Uterus (tissue), 4 donors: Measurements from ENCODE around the gene TMEM126B. TPM values are rescaled to one million over a fixed set of nuclear protein-coding genes. Genes with fewer than 3 reads are reported as not detected.
"Not testable (repeated sequence)": the region's sequence is repeated elsewhere in the genome, so short reads cannot be mapped to it uniquely, and the experiment has no call there.

ENCODE experiments used
- DNase-seq, 2 donors: peaks; one replicate each; pipeline ENCODE4 v3.0.0-alpha.2; 2019 to 2020
- H3K27ac ChIP-seq, 2 donors: fragments of 200-600 bp; sonication (generic); 1 replicate in 1 of 2; 2 replicates in 1 of 2; pipeline ENCODE4 v1.5.1; 2016 to 2018
- H3K27me3 ChIP-seq, 2 donors: fragments of 200-600 bp; sonication (generic); one replicate each; pipeline ENCODE4 v1.5.1; 2018 to 2019; ENCODE audit warnings: control low read depth in 1 of 2
- H3K36me3 ChIP-seq, 2 donors: fragments of 200-600 bp; sonication (generic); one replicate each; pipeline ENCODE4 v1.5.1; 2019; ENCODE audit warnings: control low read depth in 1 of 2
- H3K4me1 ChIP-seq, 2 donors: fragments of 200-600 bp; sonication (generic); one replicate each; pipeline ENCODE4 v1.5.1; 2018 to 2019; ENCODE audit warnings: control low read depth in 1 of 2
- H3K4me3 ChIP-seq, 2 donors: fragments of 200-600 bp; sonication (generic); 1 replicate in 1 of 2; 2 replicates in 1 of 2; pipeline ENCODE4 v1.5.1; 2018 to 2019; ENCODE audit warnings: mild to moderate bottlenecking in 1 of 2
- H3K9me3 ChIP-seq, 2 donors: fragments of 200-600 bp; sonication (generic); one replicate each; pipeline ENCODE4 v1.5.1; 2019; ENCODE audit warnings: control low read depth in 1 of 2
- POLR2A ChIP-seq, 2 donors: fragments of 450-650 bp; IDR thresholded peaks; one replicate each; pipeline ENCODE4 v1.6.1; 2016; ENCODE audit warnings: antibody characterized with exemption in 2 of 2, mild to moderate bottlenecking in 1 of 2, moderate library complexity in 1 of 2
- intact Hi-C: fragments of 100-400 bp; cut with DNase I; formaldehyde crosslinking; loops from one replicate; pipeline ENCODE4 v1.15.1; 2023; ENCODE audit warnings: low total_unique reads
- total RNA-seq, 4 donors: library from RNA; depleted of rRNA in 3 of 4; stranded (reverse); fragments of >200 nt in 3 of 4; gene quantifications; one replicate each; pipeline versions ENCODE4 v1.1.0 to v1.2.4, GENCODE V29; 2014 to 2023
- TF ChIP-seq, protein P1 (sequence below), 4 experiments: fragments of 200-600 bp in 2 of 4; fragments of 450-650 bp in 2 of 4; sonication (generic) in 2 of 4; IDR thresholded peaks; one replicate each; pipeline ENCODE4 v1.5.1; 2016 to 2019; ENCODE audit warnings: antibody characterized with exemption in 4 of 4, mild to moderate bottlenecking in 2 of 4, moderate library complexity in 1 of 4
- donor health status: DM: yes; HTN: yes; CAD: no.

Gene TMEM126B
- total RNA-seq, 4 donors from 2014 or later, result 36.5 to 119 (median 57.9) TPM

DNA sequence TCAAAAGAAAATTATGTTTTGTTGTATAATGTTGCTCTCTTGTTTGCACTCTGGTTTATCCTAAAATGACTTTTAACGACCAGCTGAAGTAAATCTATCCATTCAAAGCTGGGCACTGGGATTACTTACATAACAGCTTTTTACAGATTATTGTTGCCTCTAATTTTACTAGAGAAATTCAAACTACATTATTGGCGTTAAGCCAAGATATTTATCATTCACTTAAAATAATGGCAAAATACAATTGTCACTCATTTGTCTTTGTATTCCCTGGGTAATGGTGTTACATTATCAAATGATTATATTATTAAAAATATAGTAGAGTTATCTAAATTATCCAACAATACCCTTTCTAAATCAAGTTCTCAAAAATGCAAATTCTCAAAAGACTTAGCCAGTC is 31.5 kb upstream of the TMEM126B start:
- H3K4me1 ChIP-seq, result no peaks in the 10 kb centered on the region
- no peak overlapping the region for H3K4me3 ChIP-seq
- H3K9me3 ChIP-seq, result no peaks in the 10 kb centered on the region
- H3K36me3 ChIP-seq, result no peaks in the 10 kb centered on the region
- intact Hi-C loops, result no loop called here
- no peak overlapping the region for H3K27ac ChIP-seq
- H3K27me3 ChIP-seq, result no peaks in the 10 kb centered on the region
- DNase-seq, result no peak
- TF ChIP-seq, protein P1, sequence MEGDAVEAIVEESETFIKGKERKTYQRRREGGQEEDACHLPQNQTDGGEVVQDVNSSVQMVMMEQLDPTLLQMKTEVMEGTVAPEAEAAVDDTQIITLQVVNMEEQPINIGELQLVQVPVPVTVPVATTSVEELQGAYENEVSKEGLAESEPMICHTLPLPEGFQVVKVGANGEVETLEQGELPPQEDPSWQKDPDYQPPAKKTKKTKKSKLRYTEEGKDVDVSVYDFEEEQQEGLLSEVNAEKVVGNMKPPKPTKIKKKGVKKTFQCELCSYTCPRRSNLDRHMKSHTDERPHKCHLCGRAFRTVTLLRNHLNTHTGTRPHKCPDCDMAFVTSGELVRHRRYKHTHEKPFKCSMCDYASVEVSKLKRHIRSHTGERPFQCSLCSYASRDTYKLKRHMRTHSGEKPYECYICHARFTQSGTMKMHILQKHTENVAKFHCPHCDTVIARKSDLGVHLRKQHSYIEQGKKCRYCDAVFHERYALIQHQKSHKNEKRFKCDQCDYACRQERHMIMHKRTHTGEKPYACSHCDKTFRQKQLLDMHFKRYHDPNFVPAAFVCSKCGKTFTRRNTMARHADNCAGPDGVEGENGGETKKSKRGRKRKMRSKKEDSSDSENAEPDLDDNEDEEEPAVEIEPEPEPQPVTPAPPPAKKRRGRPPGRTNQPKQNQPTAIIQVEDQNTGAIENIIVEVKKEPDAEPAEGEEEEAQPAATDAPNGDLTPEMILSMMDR (IDR thresholded peaks at IDR 0.05), result no peak
- TF ChIP-seq POLR2A (IDR thresholded peaks at IDR 0.05), result no peak

DNA sequence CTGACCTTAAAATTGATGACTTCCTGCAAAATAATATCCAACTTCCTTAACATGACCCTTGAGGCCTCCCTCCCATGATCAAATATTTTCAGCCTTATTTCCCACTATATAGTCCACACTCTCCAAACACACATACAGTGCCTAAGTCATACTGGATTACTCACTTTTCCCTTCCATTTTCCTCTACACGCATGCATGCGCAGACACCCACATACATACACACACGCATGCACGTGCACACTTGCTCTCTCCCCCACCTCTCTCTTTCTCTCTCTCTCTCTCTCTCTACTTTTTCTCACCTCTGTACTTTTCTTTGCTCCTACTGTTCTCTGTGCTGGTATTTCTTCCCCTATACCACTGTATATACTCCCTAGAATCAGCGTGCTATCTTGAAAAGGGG is 29.3 kb upstream of the TMEM126B start:
- H3K36me3 ChIP-seq, result no peaks in the 10 kb centered on the region
- no peak overlapping the region for H3K4me3 ChIP-seq
- H3K27ac ChIP-seq, result no peak overlapping the region
- no peaks in the 10 kb centered on the region for H3K4me1 ChIP-seq
- intact Hi-C loops, result no loop called here
- H3K9me3 ChIP-seq, result no peaks in the 10 kb centered on the region
- TF ChIP-seq, protein P1 (IDR thresholded peaks at IDR 0.05), result no peak
- TF ChIP-seq POLR2A (IDR thresholded peaks at IDR 0.05), result no peak
- no peaks in the 10 kb centered on the region for H3K27me3 ChIP-seq
- no peak for DNase-seq

DNA sequence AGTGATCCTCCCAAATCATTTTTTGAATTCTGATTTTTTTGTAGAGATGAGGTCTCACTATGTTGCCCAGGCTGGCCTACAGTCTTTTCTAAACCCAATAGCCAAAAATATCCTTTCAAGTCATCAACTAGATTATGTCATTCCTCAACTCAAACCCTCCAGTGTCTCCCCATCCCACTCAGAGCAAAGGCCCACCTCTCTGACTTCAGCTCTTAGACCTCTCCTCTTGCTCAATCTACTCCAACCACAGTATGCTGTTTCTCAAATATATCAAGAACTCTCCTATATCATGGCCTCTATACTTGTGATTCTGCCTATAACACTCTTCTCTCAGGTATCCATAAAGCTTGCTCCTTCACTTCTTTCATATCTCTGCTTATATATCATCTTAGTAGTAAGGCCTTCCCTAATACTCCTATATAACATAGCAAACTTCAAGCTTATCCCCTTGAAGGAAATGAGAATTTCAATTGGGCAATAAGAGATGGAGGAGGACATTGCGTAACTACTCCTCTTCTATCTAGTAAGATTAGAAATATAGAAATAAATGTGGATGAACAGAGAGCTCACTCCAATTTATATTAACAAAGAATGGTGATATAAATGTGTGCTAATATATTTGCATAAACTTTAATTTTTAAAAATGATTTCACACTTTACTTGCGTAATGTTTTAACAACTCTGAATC is 25.7 kb upstream of the TMEM126B start:
- Histone ChIP-seq H3K27me3 (no peaks in the 10 kb centered on the region), H3K4me1 (no peaks in the 10 kb centered on the region), H3K36me3 (no peaks in the 10 kb centered on the region), H3K27ac (no peak overlapping the region), H3K9me3 (no peaks in the 10 kb centered on the region), H3K4me3 (no peak overlapping the region)
- intact Hi-C loops, result no loop called here
- TF ChIP-seq POLR2A (IDR thresholded peaks at IDR 0.05), result no peak
- TF ChIP-seq, protein P1 (IDR thresholded peaks at IDR 0.05), result no peak
- DNase-seq, result no peak

DNA sequence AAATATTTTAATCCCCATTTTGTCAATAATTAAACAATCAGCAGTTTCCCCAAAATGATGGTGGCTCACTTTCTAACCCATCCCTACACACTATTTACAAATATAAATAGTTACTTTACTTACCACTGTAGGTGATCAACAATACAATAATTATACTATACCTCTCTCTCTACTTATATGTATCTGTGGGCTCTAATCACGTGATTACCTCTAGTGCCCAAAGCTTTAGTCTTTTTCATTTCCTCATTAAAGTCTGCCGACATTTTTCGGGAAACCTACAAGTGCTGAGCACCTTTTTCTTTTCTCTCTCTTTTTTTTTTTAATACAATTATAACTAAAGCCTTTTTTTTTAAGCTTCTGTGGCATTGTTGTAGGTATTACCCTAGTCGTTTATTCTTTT is 25.2 kb upstream of the TMEM126B start:
- no peaks in the 10 kb centered on the region for H3K4me1 ChIP-seq
- no peak overlapping the region for H3K27ac ChIP-seq
- H3K27me3 ChIP-seq, result no peaks in the 10 kb centered on the region
- no peaks in the 10 kb centered on the region for H3K9me3 ChIP-seq
- TF ChIP-seq, protein P1 (IDR thresholded peaks at IDR 0.05), result no peak
- TF ChIP-seq POLR2A (IDR thresholded peaks at IDR 0.05), result no peak
- no peaks in the 10 kb centered on the region for H3K36me3 ChIP-seq
- no peak overlapping the region for H3K4me3 ChIP-seq
- DNase-seq, result no peak
- intact Hi-C loops, result no loop called here

DNA sequence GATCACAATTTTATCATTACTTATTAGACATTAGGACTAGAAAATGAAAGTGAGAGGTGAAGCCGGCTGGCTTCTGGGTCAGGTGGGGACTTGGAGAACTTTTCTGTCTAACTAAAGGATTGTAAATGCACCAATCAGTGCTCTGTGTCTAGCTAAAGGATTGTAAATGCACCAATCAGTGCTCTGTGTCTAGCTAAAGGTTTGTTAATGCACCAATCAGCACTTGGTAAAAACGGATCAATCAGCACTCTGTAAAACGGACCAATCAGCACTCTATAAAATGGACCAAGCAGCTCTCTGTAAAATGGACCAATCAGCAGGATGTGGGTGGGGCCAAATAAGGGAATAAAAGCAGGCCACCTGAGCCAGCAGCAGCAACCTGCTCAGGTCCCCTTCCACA is 22.2 kb upstream of the TMEM126B start:
- DNase-seq, H3K4me3 ChIP-seq, H3K4me1 ChIP-seq, H3K36me3 ChIP-seq, H3K27ac ChIP-seq, intact Hi-C loops, H3K27me3 ChIP-seq, H3K9me3 ChIP-seq: not testable (repeated sequence)

DNA sequence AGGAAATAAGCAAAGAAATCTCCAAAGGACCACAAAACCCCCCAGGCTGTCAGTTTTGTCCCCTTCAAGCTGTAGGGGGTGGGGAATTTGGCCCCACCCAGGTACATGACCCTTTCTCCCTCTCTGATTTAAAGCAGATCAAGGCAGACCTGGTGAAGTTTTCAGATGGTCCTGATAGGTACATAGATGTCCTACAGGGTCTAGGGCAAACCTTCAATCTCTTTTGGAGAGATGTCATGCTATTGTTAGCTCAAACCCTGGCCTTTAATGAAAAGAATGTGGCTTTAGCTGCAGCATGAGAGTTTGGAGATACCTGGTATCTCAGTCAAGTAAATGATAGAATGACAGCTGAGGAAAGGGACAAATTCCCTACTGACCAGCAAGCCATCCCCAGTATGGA is 19.8 kb upstream of the TMEM126B start:
- DNase-seq, H3K27me3 ChIP-seq, H3K4me3 ChIP-seq, intact Hi-C loops, H3K4me1 ChIP-seq, H3K36me3 ChIP-seq, H3K27ac ChIP-seq, H3K9me3 ChIP-seq: not testable (repeated sequence)

DNA sequence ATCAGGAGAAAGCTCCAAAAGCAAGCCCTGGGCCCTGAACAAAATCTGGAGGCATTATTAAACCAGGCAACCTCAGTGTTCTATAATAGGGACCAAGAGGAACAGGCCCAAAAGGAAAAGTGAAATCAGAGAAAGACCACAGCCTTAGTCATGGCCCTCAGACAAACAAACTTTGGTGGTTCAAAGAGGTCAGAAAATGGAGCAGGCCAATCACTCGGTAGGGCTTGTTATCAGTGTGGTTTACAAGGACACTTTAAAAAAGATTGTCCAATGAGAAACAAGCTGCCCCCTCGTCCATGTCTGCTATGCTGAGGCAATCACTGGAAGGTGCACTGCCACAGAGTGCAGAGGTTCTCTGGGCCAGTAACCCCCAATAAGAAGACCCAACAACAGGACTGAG is 19.1 kb upstream of the TMEM126B start:
- H3K4me3 ChIP-seq, intact Hi-C loops, H3K9me3 ChIP-seq, H3K36me3 ChIP-seq, H3K27me3 ChIP-seq, H3K4me1 ChIP-seq, H3K27ac ChIP-seq, DNase-seq: not testable (repeated sequence)

DNA sequence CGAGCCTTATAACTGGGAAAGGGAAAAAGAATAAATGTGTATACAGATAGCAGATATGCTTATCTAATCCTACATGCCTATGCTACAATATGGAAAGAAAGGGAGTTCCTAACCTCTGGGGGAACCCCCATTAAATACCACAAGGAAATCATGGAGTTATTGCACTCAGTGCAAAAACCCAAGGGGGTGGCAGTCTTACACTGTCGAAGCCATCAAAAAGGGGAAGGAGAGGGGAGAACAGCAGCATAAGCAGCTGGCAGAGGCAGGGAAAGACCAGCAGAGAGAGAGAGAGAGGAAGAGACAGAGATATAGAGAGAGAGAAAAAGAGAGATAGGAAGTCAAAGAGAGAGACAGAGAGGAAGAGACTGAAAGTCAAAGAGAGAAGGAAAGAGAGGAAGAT is 16.8 kb upstream of the TMEM126B start:
- H3K4me1 ChIP-seq, H3K36me3 ChIP-seq, DNase-seq, H3K27ac ChIP-seq, H3K27me3 ChIP-seq, H3K4me3 ChIP-seq, intact Hi-C loops, H3K9me3 ChIP-seq: not testable (repeated sequence)
